ENCODE measurements around the gene VPS50.

- no peak for TF ChIP-seq CTCF (IDR thresholded peaks at IDR 0.05)
- TF ChIP-seq POLR2A (IDR thresholded peaks at IDR 0.05), result no peak
- no peak for TF ChIP-seq POLR2AphosphoS5 (IDR thresholded peaks at IDR 0.05)
Measured at GRCh38 chr7:93238131-93238530, 6.0 kb downstream of the VPS50 start.
